ENCODE measurements around the gene ATG9A.

- TF ChIP-seq POLR2A (IDR thresholded peaks at IDR 0.05) = no peak
- TF ChIP-seq, protein P1, sequence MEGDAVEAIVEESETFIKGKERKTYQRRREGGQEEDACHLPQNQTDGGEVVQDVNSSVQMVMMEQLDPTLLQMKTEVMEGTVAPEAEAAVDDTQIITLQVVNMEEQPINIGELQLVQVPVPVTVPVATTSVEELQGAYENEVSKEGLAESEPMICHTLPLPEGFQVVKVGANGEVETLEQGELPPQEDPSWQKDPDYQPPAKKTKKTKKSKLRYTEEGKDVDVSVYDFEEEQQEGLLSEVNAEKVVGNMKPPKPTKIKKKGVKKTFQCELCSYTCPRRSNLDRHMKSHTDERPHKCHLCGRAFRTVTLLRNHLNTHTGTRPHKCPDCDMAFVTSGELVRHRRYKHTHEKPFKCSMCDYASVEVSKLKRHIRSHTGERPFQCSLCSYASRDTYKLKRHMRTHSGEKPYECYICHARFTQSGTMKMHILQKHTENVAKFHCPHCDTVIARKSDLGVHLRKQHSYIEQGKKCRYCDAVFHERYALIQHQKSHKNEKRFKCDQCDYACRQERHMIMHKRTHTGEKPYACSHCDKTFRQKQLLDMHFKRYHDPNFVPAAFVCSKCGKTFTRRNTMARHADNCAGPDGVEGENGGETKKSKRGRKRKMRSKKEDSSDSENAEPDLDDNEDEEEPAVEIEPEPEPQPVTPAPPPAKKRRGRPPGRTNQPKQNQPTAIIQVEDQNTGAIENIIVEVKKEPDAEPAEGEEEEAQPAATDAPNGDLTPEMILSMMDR (IDR thresholded peaks at IDR 0.05) = no peak
Measured at GRCh38 chr2:219207884-219208740, 21.3 kb downstream of the ATG9A start.
